ENCODE data around the gene PLA2G4A.

PLA2G4A gene

GRCh38 chr1:186858923-186859322, 30.2 kb downstream of the PLA2G4A start:
- H3K27ac ChIP-seq (ENCODE audit: low read depth, low read length, poor library complexity, severe bottlenecking) = no peak overlapping the region
- H3K79me2 ChIP-seq (ENCODE audit: insufficient read depth, low read length) = no peaks in the 10 kb centered on the region
- H3K36me3 ChIP-seq (ENCODE audit: insufficient read depth, low read length) = no peaks in the 10 kb centered on the region
- no peaks in the 10 kb centered on the region for H3K4me1 ChIP-seq (ENCODE audit: insufficient read depth, low read length, severe bottlenecking)
- no peaks in the 10 kb centered on the region for H3F3A ChIP-seq (ENCODE audit: insufficient read depth, low read length)
- no peaks in the 10 kb centered on the region for H3K27me3 ChIP-seq (ENCODE audit: insufficient read depth, low read length)
- H3K9ac ChIP-seq (ENCODE audit: low read length) = no peak overlapping the region
- no peaks in the 10 kb centered on the region for H3K9me2 ChIP-seq (ENCODE audit: low read depth, low read length)
- TF ChIP-seq EZH2 (IDR thresholded peaks at IDR 0.05; ENCODE audit: borderline replicate concordance, low read length) (no peak), CTCF (IDR thresholded peaks at IDR 0.05; ENCODE audit: low read length) (no peak)
- no peak overlapping the region for H2AFZ ChIP-seq (ENCODE audit: low read length)
- H3K4me2 ChIP-seq (ENCODE audit: low read length) = no peak overlapping the region
- H4K20me1 ChIP-seq (ENCODE audit: insufficient read depth, low read length) = no peaks in the 10 kb centered on the region
- H3K4me3 ChIP-seq (ENCODE audit: low read depth, low read length, poor library complexity, severe bottlenecking) = no peak overlapping the region
- H3K9me3 ChIP-seq (ENCODE audit: low read length) = no peaks in the 10 kb centered on the region

- Histone ChIP-seq H3K79me2 (ENCODE audit: insufficient read depth, low read length) (no peaks in the 10 kb centered on the region), H3K27ac (ENCODE audit: low read depth, low read length, poor library complexity, severe bottlenecking) (no peak overlapping the region), H3K27me3 (ENCODE audit: insufficient read depth, low read length) (no peaks in the 10 kb centered on the region), H3K9ac (ENCODE audit: low read length) (no peak overlapping the region), H3K9me3 (ENCODE audit: low read length) (no peaks in the 10 kb centered on the region), H3K36me3 (ENCODE audit: insufficient read depth, low read length) (no peaks in the 10 kb centered on the region), H4K20me1 (ENCODE audit: insufficient read depth, low read length) (no peaks in the 10 kb centered on the region), H3K4me2 (ENCODE audit: low read length) (no peak overlapping the region), H3K4me3 (ENCODE audit: low read depth, low read length, poor library complexity, severe bottlenecking) (no peak overlapping the region), H3K4me1 (ENCODE audit: insufficient read depth, low read length, severe bottlenecking) (no peaks in the 10 kb centered on the region), H3F3A (ENCODE audit: insufficient read depth, low read length) (no peaks in the 10 kb centered on the region), H2AFZ (ENCODE audit: low read length) (no peak overlapping the region), H3K9me2 (ENCODE audit: low read depth, low read length) (no peaks in the 10 kb centered on the region)
- TF ChIP-seq CTCF (IDR thresholded peaks at IDR 0.05; ENCODE audit: low read length) = no peak
- TF ChIP-seq EZH2 (IDR thresholded peaks at IDR 0.05; ENCODE audit: borderline replicate concordance, low read length) = no peak
Observed at GRCh38 chr1:186859995-186860394, 31.2 kb downstream of the PLA2G4A start.

- no peaks in the 10 kb centered on the region for H3K27me3 ChIP-seq (ENCODE audit: insufficient read depth, low read length)
- H3K9me3 ChIP-seq (ENCODE audit: low read length) = no peaks in the 10 kb centered on the region
- no peak overlapping the region for H3K4me3 ChIP-seq (ENCODE audit: low read depth, low read length, poor library complexity, severe bottlenecking)
- no peaks in the 10 kb centered on the region for H3K36me3 ChIP-seq (ENCODE audit: insufficient read depth, low read length)
- no peaks in the 10 kb centered on the region for H3K79me2 ChIP-seq (ENCODE audit: insufficient read depth, low read length)
- H3K9me2 ChIP-seq (ENCODE audit: low read depth, low read length) = no peaks in the 10 kb centered on the region
- no peak overlapping the region for H3K9ac ChIP-seq (ENCODE audit: low read length)
- no peak overlapping the region for H3K4me2 ChIP-seq (ENCODE audit: low read length)
- no peaks in the 10 kb centered on the region for H3F3A ChIP-seq (ENCODE audit: insufficient read depth, low read length)
- no peak overlapping the region for H2AFZ ChIP-seq (ENCODE audit: low read length)
- H4K20me1 ChIP-seq (ENCODE audit: insufficient read depth, low read length) = no peaks in the 10 kb centered on the region
- H3K4me1 ChIP-seq (ENCODE audit: insufficient read depth, low read length, severe bottlenecking) = no peaks in the 10 kb centered on the region
- no peak for TF ChIP-seq EZH2 (IDR thresholded peaks at IDR 0.05; ENCODE audit: borderline replicate concordance, low read length)
- H3K27ac ChIP-seq (ENCODE audit: low read depth, low read length, poor library complexity, severe bottlenecking) = no peak overlapping the region
Observed at GRCh38 chr1:186864296-186864695, 35.5 kb downstream of the PLA2G4A start.

GRCh38 chr1:186865253-186865652, 36.5 kb downstream of the PLA2G4A start:
- H3F3A ChIP-seq (ENCODE audit: insufficient read depth, low read length) = no peaks in the 10 kb centered on the region
- no peaks in the 10 kb centered on the region for H4K20me1 ChIP-seq (ENCODE audit: insufficient read depth, low read length)
- H3K79me2 ChIP-seq (ENCODE audit: insufficient read depth, low read length) = no peaks in the 10 kb centered on the region
- no peak overlapping the region for H3K4me2 ChIP-seq (ENCODE audit: low read length)
- no peaks in the 10 kb centered on the region for H3K27me3 ChIP-seq (ENCODE audit: insufficient read depth, low read length)
- H3K36me3 ChIP-seq (ENCODE audit: insufficient read depth, low read length) = no peaks in the 10 kb centered on the region
- no peak overlapping the region for H2AFZ ChIP-seq (ENCODE audit: low read length)
- H3K9me3 ChIP-seq (ENCODE audit: low read length) = no peaks in the 10 kb centered on the region
- H3K9me2 ChIP-seq (ENCODE audit: low read depth, low read length) = no peaks in the 10 kb centered on the region
- no peak overlapping the region for H3K4me3 ChIP-seq (ENCODE audit: low read depth, low read length, poor library complexity, severe bottlenecking)
- TF ChIP-seq EZH2 (IDR thresholded peaks at IDR 0.05; ENCODE audit: borderline replicate concordance, low read length) (no peak), CTCF (IDR thresholded peaks at IDR 0.05; ENCODE audit: low read length) (no peak)
- no peak overlapping the region for H3K9ac ChIP-seq (ENCODE audit: low read length)
- H3K27ac ChIP-seq (ENCODE audit: low read depth, low read length, poor library complexity, severe bottlenecking) = no peak overlapping the region
- no peaks in the 10 kb centered on the region for H3K4me1 ChIP-seq (ENCODE audit: insufficient read depth, low read length, severe bottlenecking)

Measured in OCI-LY1 (cell line).